ENCODE measurements around the gene MAP2K7. TPM values are rescaled to one million over a fixed set of nuclear protein-coding genes. Genes with fewer than 3 reads are reported as not detected.
A peak's percentile ranks its signal among the peaks of the same experiment; 100 is the strongest.

The MAP2K7 gene
- total RNA-seq, 1 donor from 2014 or later: 55.6 TPM

- Mint-ChIP-seq H3K36me3 (no peaks in the 10 kb centered on the region), H3K27ac (peak within 1 kb of the TSS; percentile 92), H3K27me3 (ENCODE audit: low read depth) (peaks cover 38% of the 10 kb centered on the region), H3K4me1 (peaks cover 28% of the 10 kb centered on the region), H3K4me3 (peak within 1 kb of the TSS; percentile 70), H3K9me3 (no peaks in the 10 kb centered on the region)
- TF ChIP-seq CTCF (IDR thresholded peaks at IDR 0.05; ENCODE audit: unreplicated experiment): peak; percentile 33
- DNase-seq (ENCODE audit: low spot score in 2 of 2, unreplicated experiment in 2 of 2): peak; percentile 91 to 93
Observed at GRCh38 chr19:7919610-7920518, 16.2 kb downstream of the MAP2K7 start, which contains the start of gene SNAPC2. SNAPC2 (plus strand) TSS chr19:7920338; CDS start chr19:7920367, 29 bp downstream.

DNA sequence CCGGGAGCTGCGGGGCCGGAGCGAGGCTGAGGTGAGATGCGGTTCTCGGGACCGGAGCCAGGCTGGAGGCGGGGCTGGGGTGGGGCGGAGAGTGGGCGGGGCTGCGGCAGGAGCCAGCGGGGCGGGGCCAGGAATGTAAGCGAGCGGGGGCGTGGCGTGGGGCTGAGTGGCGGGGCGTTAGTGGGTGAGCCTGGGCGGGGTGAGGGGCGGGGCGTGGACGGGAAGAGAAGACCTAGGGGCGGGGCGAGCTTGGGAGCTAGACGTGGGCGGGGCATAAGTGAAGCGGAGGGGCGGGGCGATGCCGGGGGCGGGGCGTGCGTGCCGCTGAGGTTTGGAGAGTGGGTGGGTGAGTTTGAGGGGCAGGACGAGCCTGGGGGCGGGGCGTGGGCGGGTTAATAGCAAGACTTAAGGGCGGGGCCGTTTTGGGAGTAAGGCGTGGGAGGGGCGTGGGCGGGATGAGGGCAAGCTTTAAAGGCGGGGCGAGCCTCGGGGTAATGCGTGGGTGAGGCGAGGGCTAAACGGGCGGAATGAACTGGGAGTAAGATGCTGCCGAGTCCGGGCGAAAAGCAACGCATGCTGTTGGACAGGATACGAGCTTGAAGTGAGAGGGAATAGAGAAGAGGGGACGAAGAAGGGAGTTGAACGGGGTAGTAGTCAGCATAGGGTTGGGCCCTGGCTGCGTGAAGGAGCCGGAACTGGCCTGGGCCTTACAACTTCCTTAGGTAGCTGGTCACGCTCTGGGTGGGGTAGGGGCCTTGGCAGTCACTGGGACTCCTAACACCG is 17.0 kb downstream of the MAP2K7 start:
- Mint-ChIP-seq H3K27ac (peak overlapping the region; percentile 86), H3K9me3 (no peaks in the 10 kb centered on the region), H3K27me3 (ENCODE audit: low read depth) (peaks cover 29% of the 10 kb centered on the region), H3K4me3 (peak overlapping the region; percentile 70), H3K4me1 (peaks cover 26% of the 10 kb centered on the region), H3K36me3 (no peaks in the 10 kb centered on the region)
- TF ChIP-seq CTCF (IDR thresholded peaks at IDR 0.05; ENCODE audit: unreplicated experiment): no peak
- DNase-seq (ENCODE audit: low spot score in 2 of 2, unreplicated experiment in 2 of 2): peak; percentile 99 to 100

DNA sequence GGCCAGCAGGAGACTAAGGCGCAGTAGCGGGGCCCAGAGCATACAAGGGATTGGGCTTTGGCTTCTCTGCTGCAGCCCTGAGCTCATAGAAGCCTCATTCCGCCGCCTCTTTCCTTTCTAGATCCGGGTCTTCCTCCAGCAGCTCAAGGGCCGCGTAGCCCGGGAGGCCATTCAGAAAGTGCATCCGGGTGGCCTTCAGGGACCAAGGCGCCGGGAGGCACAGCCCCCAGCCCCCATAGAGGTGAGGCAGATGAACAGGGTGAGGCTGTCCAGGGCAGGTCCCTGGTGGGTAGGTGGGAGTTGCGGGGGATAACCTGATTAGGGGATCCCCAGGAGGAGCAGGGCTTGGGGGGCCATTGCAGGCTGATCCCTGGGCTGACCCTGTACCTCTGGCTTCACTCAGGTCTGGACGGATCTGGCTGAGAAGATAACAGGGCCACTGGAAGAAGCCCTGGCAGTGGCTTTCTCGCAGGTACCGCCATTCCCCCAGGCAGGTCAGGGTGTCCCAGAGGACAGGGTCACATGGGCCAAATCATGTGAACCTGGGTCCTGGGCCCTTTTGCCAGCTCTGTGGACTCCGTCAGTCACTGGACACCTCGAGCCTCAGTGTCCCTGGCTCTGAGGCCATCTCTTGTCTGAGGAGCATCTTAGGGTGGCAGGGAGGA is 17.8 kb downstream of the MAP2K7 start:
- Mint-ChIP-seq H3K27me3 (ENCODE audit: low read depth) (peaks cover 23% of the 10 kb centered on the region), H3K9me3 (no peaks in the 10 kb centered on the region), H3K36me3 (no peaks in the 10 kb centered on the region), H3K27ac (peak overlapping the region; percentile 86), H3K4me3 (peak overlapping the region; percentile 67), H3K4me1 (peaks cover 29% of the 10 kb centered on the region)
- TF ChIP-seq CTCF (IDR thresholded peaks at IDR 0.05; ENCODE audit: unreplicated experiment): no peak
- peak in 1 of 2 experiments; percentile 17 for DNase-seq (ENCODE audit: low spot score in 2 of 2, unreplicated experiment in 2 of 2)

- Mint-ChIP-seq H3K4me3 (peak overlapping the region; percentile 6), H3K36me3 (no peaks in the 10 kb centered on the region), H3K9me3 (no peaks in the 10 kb centered on the region), H3K27ac (peak overlapping the region; percentile 16), H3K27me3 (ENCODE audit: low read depth) (peaks cover 19% of the 10 kb centered on the region), H3K4me1 (peaks cover 29% of the 10 kb centered on the region)
- peak in 1 of 2 experiments; percentile 18 for DNase-seq (ENCODE audit: low spot score in 2 of 2, unreplicated experiment in 2 of 2)
- no peak for TF ChIP-seq CTCF (IDR thresholded peaks at IDR 0.05; ENCODE audit: unreplicated experiment)
Observed at GRCh38 chr19:7921967-7922835, 18.5 kb downstream of the MAP2K7 start.

All from mesothelial cell of epicardium (in vitro differentiated cells).